Ovary (tissue), 9 donors: ENCODE data around the gene ATXN10. TPM values are rescaled to one million over a fixed set of nuclear protein-coding genes. Genes with fewer than 3 reads are reported as not detected.

Experiments
- DNase-seq, 5 donors: peaks; one replicate each; pipeline ENCODE4 v3.0.0-alpha.2; 2019 to 2020
- H3K27ac ChIP-seq, 2 donors: fragments of 200-600 bp; one replicate each; pipeline versions ENCODE4 v1.5.1 to v1.8.0; 2019 to 2022
- H3K27me3 ChIP-seq: fragments of 200-600 bp; one replicate; pipeline ENCODE4 v1.8.0; 2022
- H3K36me3 ChIP-seq: fragments of 200-600 bp; sonication (generic); one replicate; pipeline ENCODE4 v1.5.1; 2019
- H3K4me1 ChIP-seq: one replicate; pipeline ENCODE4 v1.8.1; 2013; ENCODE audit warnings: mild to moderate bottlenecking, moderate library complexity; ENCODE audit not compliant: insufficient read depth
- H3K4me3 ChIP-seq: fragments of 200-600 bp; sonication (generic); one replicate; pipeline ENCODE4 v1.5.1; 2017
- H3K9me3 ChIP-seq, 2 donors: fragments of 200-600 bp in 1 of 2; sonication (generic) in 1 of 2; one replicate each; pipeline versions ENCODE4 v1.5.1 to v1.8.1; 2013 to 2019; ENCODE audit warnings: mild to moderate bottlenecking in 1 of 2, moderate library complexity in 1 of 2
- EP300 ChIP-seq: sonication (generic); formaldehyde crosslinking; IDR thresholded peaks from one replicate; pipeline ENCODE4 v1.6.1; 2017; ENCODE audit warnings: antibody characterized with exemption
- POLR2A ChIP-seq: fragments of 450-650 bp; IDR thresholded peaks from one replicate; pipeline ENCODE4 v1.6.1; 2017; ENCODE audit warnings: antibody characterized with exemption, mild to moderate bottlenecking, moderate library complexity
- WGBS, 3 donors: extraction: QIAGEN DNeasy Blood & Tissue Kit in 1 of 3; methylation state at CpG; one replicate each; pipeline versions ENCODE4 v1.1.5 to v1.1.7; 2013 to 2017; 5-methylcytosine and 5-hydroxymethylcytosine counted together
- intact Hi-C, 4 donors: fragments of 100-400 bp; cut with DNase I; formaldehyde crosslinking; loops; one replicate each; pipeline versions ENCODE4 v1.11.0 to v1.15.1; 2022 to 2023
- polyA plus RNA-seq, 2 donors: library from polyadenylated mRNA; stranded (reverse); fragments of 200-250 nt in 1 of 2; fragments of 350-450 nt in 1 of 2; fragmentation: Illumina TruSeq in 1 of 2; extraction: RNeasy Lipid Tissue Mini Kit (QIAGEN cat#74804) in 1 of 2; gene quantifications; one replicate each; pipeline ENCODE4 v1.2.3, GENCODE V29; 2013 to 2014
- total RNA-seq, 7 donors: library from RNA; depleted of rRNA in 2 of 7; stranded (reverse); fragments of >200 nt in 2 of 7; fragmentation: NEBNext Ultra II Directional in 3 of 7; extraction: Animal tissue kit (Norgen Biotek cat#: 25700) in 3 of 7; gene quantifications; one replicate each; pipeline versions ENCODE4 v1.1.0 to v1.2.4, GENCODE V29; 2016 to 2023
- TF ChIP-seq, protein P1 (sequence below), 3 donors: fragments of 450-650 bp in 2 of 3; fragments of 200-600 bp in 1 of 3; IDR thresholded peaks; one replicate each; pipeline versions ENCODE4 v1.5.1 to v1.8.0; 2016 to 2022; ENCODE audit warnings: antibody characterized with exemption in 3 of 3, mild to moderate bottlenecking in 1 of 3
- donor health status: DM: no; HTN: no; CAD: no; lungs with moderate emphysema.
- donor health status: DM: no; HTN: no; CAD: no.
- donor health status: Bipolar disorder and iron deficiency.
- donor health status: DM: yes; HTN: yes; CAD: no.
- donor health status: DM: no; HTN: no; CAD: no.
- donor health status: DM: yes; HTN: yes; CAD: no.

The ATXN10 gene
- total and polyA plus RNA-seq, 9 donors = 77.4 to 241 (median 175) TPM

DNA sequence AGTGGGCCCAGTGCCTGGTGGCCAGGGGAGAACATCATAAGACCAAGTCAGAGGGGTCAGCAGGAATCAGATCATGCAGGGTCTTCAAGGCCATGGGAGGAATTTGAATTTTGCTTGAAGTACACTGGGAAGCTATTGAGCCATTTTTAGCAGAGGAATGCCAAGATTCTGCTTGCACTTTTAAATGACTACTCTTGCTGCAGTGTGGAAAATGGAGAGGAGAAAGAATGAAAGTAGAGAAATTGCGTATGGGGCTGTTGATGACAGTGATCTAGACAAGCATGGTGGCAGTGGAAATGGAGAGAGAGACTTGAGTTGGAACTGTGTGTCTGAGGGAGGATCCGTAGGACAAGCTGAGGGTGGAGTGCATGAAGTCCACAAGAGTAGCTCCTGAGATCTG, 177.3 kb downstream of the ATXN10 start:
- peaks cover 0 to 10% of the 10 kb centered on the region in 2 donors for H3K9me3 ChIP-seq

DNA sequence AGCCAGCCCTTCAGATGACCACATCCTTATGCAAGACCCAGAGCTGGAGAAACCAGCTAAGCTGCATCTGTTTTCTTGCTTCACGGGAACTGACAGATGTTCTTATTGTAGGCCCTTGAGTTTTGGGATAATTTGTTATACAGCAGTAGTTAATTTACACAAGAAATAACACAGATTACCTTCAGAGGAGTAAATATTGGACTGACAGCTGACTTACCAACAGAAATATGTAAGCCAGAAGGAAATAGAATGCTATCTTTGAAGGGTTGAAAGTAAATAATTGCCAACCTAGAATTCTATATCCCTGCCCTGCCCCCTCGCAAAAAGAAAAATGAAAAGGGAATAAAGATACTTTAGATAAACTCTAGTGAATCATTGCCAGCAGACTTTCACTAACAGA, 181.2 kb downstream of the ATXN10 start:
- WGBS, 3 donors = 91 to 100% (median 98%) methylated on average over 2 of the region's 2 CpGs
- Histone ChIP-seq H3K36me3 (no peaks in the 10 kb centered on the region), H3K4me1 (no peaks in the 10 kb centered on the region), H3K27ac (no peak overlapping the region), H3K4me3 (no peak overlapping the region), H3K9me3 (peaks cover 0 to 10% of the 10 kb centered on the region in 2 donors), H3K27me3 (no peaks in the 10 kb centered on the region)
- TF ChIP-seq EP300 = no peak
- TF ChIP-seq, protein P1, sequence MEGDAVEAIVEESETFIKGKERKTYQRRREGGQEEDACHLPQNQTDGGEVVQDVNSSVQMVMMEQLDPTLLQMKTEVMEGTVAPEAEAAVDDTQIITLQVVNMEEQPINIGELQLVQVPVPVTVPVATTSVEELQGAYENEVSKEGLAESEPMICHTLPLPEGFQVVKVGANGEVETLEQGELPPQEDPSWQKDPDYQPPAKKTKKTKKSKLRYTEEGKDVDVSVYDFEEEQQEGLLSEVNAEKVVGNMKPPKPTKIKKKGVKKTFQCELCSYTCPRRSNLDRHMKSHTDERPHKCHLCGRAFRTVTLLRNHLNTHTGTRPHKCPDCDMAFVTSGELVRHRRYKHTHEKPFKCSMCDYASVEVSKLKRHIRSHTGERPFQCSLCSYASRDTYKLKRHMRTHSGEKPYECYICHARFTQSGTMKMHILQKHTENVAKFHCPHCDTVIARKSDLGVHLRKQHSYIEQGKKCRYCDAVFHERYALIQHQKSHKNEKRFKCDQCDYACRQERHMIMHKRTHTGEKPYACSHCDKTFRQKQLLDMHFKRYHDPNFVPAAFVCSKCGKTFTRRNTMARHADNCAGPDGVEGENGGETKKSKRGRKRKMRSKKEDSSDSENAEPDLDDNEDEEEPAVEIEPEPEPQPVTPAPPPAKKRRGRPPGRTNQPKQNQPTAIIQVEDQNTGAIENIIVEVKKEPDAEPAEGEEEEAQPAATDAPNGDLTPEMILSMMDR (IDR thresholded peaks at IDR 0.05) = no peak
- TF ChIP-seq POLR2A = no peak
- intact Hi-C loops = no loop called here
- DNase-seq = no peak

More for the DNA sequence above, 177.3 kb downstream of the ATXN10 start:
- TF ChIP-seq, protein P1 (IDR thresholded peaks at IDR 0.05) = no peak
- TF ChIP-seq POLR2A (no peak), EP300 (no peak)
- H3K27me3 ChIP-seq = no peaks in the 10 kb centered on the region
- no peak overlapping the region for H3K4me3 ChIP-seq
- intact Hi-C loops = no loop called here
- no peaks in the 10 kb centered on the region for H3K4me1 ChIP-seq
- no peaks in the 10 kb centered on the region for H3K36me3 ChIP-seq
- no peak for DNase-seq
- no peak overlapping the region for H3K27ac ChIP-seq
- WGBS, 3 donors = 96 to 98% (median 96%) methylated on average over 2 of the region's 2 CpGs

DNA sequence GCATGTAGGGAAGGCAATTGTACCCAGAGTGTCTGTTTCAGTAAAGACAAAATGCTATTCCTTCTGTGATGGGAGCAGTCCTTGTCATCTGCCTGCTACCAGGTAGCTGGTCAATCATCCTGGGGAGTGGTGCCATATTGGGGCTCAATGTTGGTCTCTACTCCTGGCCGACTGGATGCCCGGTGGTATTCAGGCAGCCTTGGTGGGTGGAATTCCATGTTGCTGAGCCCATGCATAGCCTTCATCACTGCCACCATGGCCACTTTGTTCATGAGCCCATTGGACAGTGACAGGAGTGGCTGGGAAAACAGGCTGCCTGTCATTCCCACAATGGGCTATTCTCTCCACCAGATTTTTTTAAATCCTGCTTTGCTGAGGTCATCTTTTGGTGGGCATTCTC, 184.3 kb downstream of the ATXN10 start:
- no peaks in the 10 kb centered on the region for H3K36me3 ChIP-seq
- TF ChIP-seq EP300 = no peak
- TF ChIP-seq, protein P1 (IDR thresholded peaks at IDR 0.05) = no peak
- no peak for TF ChIP-seq POLR2A
- no peak for DNase-seq
- no peaks in the 10 kb centered on the region for H3K27me3 ChIP-seq
- no peak overlapping the region for H3K4me3 ChIP-seq
- intact Hi-C loops = no loop called here
- H3K27ac ChIP-seq = no peak overlapping the region
- peaks cover 0 to 10% of the 10 kb centered on the region in 2 donors for H3K9me3 ChIP-seq
- 99 to 100% (median 100%) methylated on average over 2 of the region's 2 CpGs for WGBS, 3 donors
- H3K4me1 ChIP-seq = no peaks in the 10 kb centered on the region

DNA sequence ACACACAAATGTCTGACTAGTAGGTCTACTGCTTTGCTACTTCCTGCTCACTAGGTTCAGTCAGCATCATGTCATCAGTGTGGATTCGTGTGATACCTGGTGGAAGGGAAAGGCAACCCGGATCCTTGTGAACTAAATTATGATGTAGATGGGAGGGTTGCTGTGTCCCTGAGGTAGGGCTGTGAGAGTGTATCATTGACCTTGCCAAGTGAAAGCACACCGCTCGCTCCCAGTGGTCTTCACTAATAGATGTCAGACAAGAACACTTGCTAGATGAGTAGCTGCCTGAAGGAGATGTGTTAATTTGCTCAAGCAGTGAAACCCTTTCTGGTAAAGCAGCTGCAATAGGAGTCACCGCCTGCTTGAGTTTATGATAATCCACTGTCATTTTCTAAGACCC, 185.9 kb downstream of the ATXN10 start:
- Histone ChIP-seq H3K4me1 (no peaks in the 10 kb centered on the region), H3K27ac (no peak overlapping the region), H3K36me3 (no peaks in the 10 kb centered on the region), H3K9me3 (peaks cover 0 to 3% of the 10 kb centered on the region in 2 donors), H3K4me3 (no peak overlapping the region), H3K27me3 (no peaks in the 10 kb centered on the region)
- no peak for DNase-seq
- intact Hi-C loops = no loop called here
- TF ChIP-seq EP300 = no peak
- TF ChIP-seq POLR2A = no peak
- TF ChIP-seq, protein P1 (IDR thresholded peaks at IDR 0.05) = no peak
- 93 to 96% (median 94%) methylated on average over 5 of the region's 5 CpGs for WGBS, 3 donors
